Transverse colon (tissue), 4 donors: ENCODE results near the gene DCAF8L2.

Experiments
- CTCF ChIP-seq, 5 experiments: fragments of 200-600 bp in 3 of 5; fragments of 450-650 bp in 2 of 5; sonication (generic) in 3 of 5; IDR thresholded peaks; 1 replicate in 2 of 5; 2 replicates in 3 of 5; pipeline ENCODE4 v1.5.1; 2016 to 2017; ENCODE audit warnings: antibody characterized with exemption in 5 of 5, inconsistent platforms in 3 of 5, mild to moderate bottlenecking in 2 of 5, moderate library complexity in 1 of 5
- EP300 ChIP-seq: sonication (generic); formaldehyde crosslinking; IDR thresholded peaks from one replicate; pipeline ENCODE4 v1.6.1; 2017; ENCODE audit warnings: antibody characterized with exemption, low read depth
- POLR2A ChIP-seq: fragments of 450-650 bp; IDR thresholded peaks from one replicate; pipeline ENCODE4 v1.6.1; 2016; ENCODE audit warnings: antibody characterized with exemption, mild to moderate bottlenecking, moderate library complexity
- POLR2AphosphoS5 ChIP-seq, 3 donors: sonication (generic); formaldehyde crosslinking; IDR thresholded peaks; one replicate each; pipeline ENCODE4 v1.6.1; 2016; ENCODE audit warnings: antibody characterized with exemption in 3 of 3

GRCh38 chrX:27565992-27566391 is 24.2 kb upstream of the DCAF8L2 start:
- no peak for TF ChIP-seq CTCF (IDR thresholded peaks at IDR 0.05)
- no peak for TF ChIP-seq POLR2A
- no peak for TF ChIP-seq EP300
- TF ChIP-seq POLR2AphosphoS5 (IDR thresholded peaks at IDR 0.05): no peak
